ENCODE measurements around the gene LRTM2. TPM values are rescaled to one million over a fixed set of nuclear protein-coding genes. Genes with fewer than 3 reads are reported as not detected.

The LRTM2 gene
- total and polyA plus RNA-seq, 2 of the 4 experiments (the other 2 are of a cell fraction), result not detected

DNA sequence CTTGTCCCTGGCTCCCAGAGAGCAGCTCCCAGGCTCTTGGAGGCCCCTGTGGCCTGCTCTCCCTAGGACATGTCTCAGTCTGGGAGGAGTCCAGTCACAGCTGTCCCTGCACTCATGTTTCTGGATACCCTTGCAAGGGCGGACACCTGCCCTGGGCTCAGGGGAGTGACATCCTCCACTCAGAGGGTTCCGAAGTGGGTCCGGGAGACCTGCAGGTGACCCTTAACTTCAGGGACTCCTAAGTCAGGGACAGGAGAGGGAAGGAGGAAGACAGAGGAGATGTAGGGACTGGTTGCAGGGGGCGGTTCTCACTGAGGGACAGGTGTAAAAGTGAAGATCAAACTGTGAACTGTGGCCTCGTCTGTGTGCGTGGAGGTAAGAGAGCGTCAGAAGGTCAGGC, 60.5 kb downstream of the LRTM2 start:
- H2BK5ac ChIP-seq (ENCODE audit: low read depth, low read length, poor library complexity, severe bottlenecking), result no peak overlapping the region
- peaks cover 69% of the 10 kb centered on the region for H3K27me3 ChIP-seq (ENCODE audit: control insufficient read depth, insufficient read depth, low read length)
- TF ChIP-seq CEBPB (IDR thresholded peaks at IDR 0.05; ENCODE audit: low read depth, low read length) (no peak), NFE2L2 (IDR thresholded peaks at IDR 0.05; ENCODE audit: low read depth, low read length) (no peak), MAFK (IDR thresholded peaks at IDR 0.05; ENCODE audit: low read depth, low read length) (no peak), SMC3 (IDR thresholded peaks at IDR 0.05; ENCODE audit: low read depth, low read length) (no peak), POLR2A (IDR thresholded peaks at IDR 0.05; ENCODE audit: low read depth, low read length) (no peak), BHLHE40 (IDR thresholded peaks at IDR 0.05; ENCODE audit: low read depth, low read length) (no peak), FOS (IDR thresholded peaks at IDR 0.05; ENCODE audit: low read depth, low read length) (no peak), MXI1 (IDR thresholded peaks at IDR 0.05; ENCODE audit: borderline replicate concordance, low read depth, low read length) (no peak), RAD21 (IDR thresholded peaks at IDR 0.05; ENCODE audit: low read length) (no peak), RCOR1 (IDR thresholded peaks at IDR 0.05; ENCODE audit: insufficient replicate concordance, low read length) (no peak), RFX5 (IDR thresholded peaks at IDR 0.05; ENCODE audit: low read depth, low read length) (no peak), CHD1 (IDR thresholded peaks at IDR 0.05; ENCODE audit: low read depth, low read length) (no peak), MAZ (IDR thresholded peaks at IDR 0.05; ENCODE audit: borderline replicate concordance, low read depth, low read length) (no peak)
- TF ChIP-seq, protein P1, sequence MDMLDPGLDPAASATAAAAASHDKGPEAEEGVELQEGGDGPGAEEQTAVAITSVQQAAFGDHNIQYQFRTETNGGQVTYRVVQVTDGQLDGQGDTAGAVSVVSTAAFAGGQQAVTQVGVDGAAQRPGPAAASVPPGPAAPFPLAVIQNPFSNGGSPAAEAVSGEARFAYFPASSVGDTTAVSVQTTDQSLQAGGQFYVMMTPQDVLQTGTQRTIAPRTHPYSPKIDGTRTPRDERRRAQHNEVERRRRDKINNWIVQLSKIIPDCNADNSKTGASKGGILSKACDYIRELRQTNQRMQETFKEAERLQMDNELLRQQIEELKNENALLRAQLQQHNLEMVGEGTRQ (IDR thresholded peaks at IDR 0.05; ENCODE audit: low read depth, low read length), result no peak
- TF ChIP-seq, protein P2, sequence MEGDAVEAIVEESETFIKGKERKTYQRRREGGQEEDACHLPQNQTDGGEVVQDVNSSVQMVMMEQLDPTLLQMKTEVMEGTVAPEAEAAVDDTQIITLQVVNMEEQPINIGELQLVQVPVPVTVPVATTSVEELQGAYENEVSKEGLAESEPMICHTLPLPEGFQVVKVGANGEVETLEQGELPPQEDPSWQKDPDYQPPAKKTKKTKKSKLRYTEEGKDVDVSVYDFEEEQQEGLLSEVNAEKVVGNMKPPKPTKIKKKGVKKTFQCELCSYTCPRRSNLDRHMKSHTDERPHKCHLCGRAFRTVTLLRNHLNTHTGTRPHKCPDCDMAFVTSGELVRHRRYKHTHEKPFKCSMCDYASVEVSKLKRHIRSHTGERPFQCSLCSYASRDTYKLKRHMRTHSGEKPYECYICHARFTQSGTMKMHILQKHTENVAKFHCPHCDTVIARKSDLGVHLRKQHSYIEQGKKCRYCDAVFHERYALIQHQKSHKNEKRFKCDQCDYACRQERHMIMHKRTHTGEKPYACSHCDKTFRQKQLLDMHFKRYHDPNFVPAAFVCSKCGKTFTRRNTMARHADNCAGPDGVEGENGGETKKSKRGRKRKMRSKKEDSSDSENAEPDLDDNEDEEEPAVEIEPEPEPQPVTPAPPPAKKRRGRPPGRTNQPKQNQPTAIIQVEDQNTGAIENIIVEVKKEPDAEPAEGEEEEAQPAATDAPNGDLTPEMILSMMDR (conservative IDR thresholded peaks at IDR 0.05; ENCODE audit: low read depth, low read length), result no peak
- TF ChIP-seq, protein P3, sequence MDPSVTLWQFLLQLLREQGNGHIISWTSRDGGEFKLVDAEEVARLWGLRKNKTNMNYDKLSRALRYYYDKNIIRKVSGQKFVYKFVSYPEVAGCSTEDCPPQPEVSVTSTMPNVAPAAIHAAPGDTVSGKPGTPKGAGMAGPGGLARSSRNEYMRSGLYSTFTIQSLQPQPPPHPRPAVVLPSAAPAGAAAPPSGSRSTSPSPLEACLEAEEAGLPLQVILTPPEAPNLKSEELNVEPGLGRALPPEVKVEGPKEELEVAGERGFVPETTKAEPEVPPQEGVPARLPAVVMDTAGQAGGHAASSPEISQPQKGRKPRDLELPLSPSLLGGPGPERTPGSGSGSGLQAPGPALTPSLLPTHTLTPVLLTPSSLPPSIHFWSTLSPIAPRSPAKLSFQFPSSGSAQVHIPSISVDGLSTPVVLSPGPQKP (IDR thresholded peaks at IDR 0.05; ENCODE audit: borderline replicate concordance, low read depth, low read length), result no peak
- no peak overlapping the region for H2BK120ac ChIP-seq (ENCODE audit: low read depth, low read length)
- H3K56ac ChIP-seq (ENCODE audit: extremely low read depth, insufficient read depth, low read length), result no peak overlapping the region
- no peak overlapping the region for H2BK20ac ChIP-seq (ENCODE audit: low read depth, low read length)
- CTCF ChIA-PET, result no interaction called here
- intact Hi-C loops (cut with micrococcal nuclease) (no loop called here), dilution Hi-C loops (cut with HindIII; ENCODE audit: low sequenced_read_pairs, unreplicated experiment) (no loop called here), in situ Hi-C loops (cut with MboI; ENCODE audit: low sequenced_read_pairs) (no loop called here)
- no peak overlapping the region for H3K18ac ChIP-seq (ENCODE audit: low read depth, low read length)
- no peak overlapping the region for H2AK9ac ChIP-seq (replicated peaks; ENCODE audit: low read depth, low read length, poor library complexity)
- WGBS, 2 experiments (ENCODE audit: extremely low coverage in 2 of 2, insufficient read length in 1 of 2), result 60% methylated on average over 1 of the region's 7 CpGs; no CpG with 5 or more reads in 1 of the 2 experiments
- POLR2A ChIA-PET (ENCODE audit: unreplicated experiment), result no interaction called here
- DNase-seq, result no peak
- no peaks in the 10 kb centered on the region for H3K79me1 ChIP-seq (ENCODE audit: low read depth in 1 of 2, low read length in 2 of 2)
- no peak overlapping the region for H3K23ac ChIP-seq (ENCODE audit: low read depth, low read length)
- no peak overlapping the region for H4K8ac ChIP-seq (ENCODE audit: low read depth in 2 of 2, low read length in 2 of 2)
- no peak overlapping the region for H3K4ac ChIP-seq (ENCODE audit: low read depth, low read length)
- H2AFZ ChIP-seq (replicated peaks; ENCODE audit: low read length, poor library complexity), result no peak overlapping the region
- H2AK5ac ChIP-seq (ENCODE audit: low read depth, low read length), result no peak overlapping the region
- no peak overlapping the region for H3K27ac ChIP-seq (ENCODE audit: insufficient read depth, low read length)
- no peak overlapping the region for H3K14ac ChIP-seq (replicated peaks; ENCODE audit: low read depth, low read length)
- H4K5ac ChIP-seq (ENCODE audit: low read depth, low read length), result no peak overlapping the region
- H3K9me1 ChIP-seq (ENCODE audit: insufficient read depth, low read length), result 0 out of 2 replicates have a peak, but pooled peaks cover 3% of the 10 kb centered on the region
- no peak overlapping the region for H2BK15ac ChIP-seq (ENCODE audit: low read depth, low read length)
- ATAC-seq (ENCODE audit: low read depth), result no peak
- H3K9me3 ChIP-seq (ENCODE audit: control insufficient read depth, insufficient read depth, low read length), result no peaks in the 10 kb centered on the region
- H4K91ac ChIP-seq (ENCODE audit: insufficient read depth, low read depth, low read length), result no peak overlapping the region
- H3K9ac ChIP-seq (ENCODE audit: low read depth, low read length), result no peak overlapping the region
- no TSS peak for BruUV-seq (replicated peaks)
- H4K20me1 ChIP-seq (ENCODE audit: insufficient read depth, low read length), result no peaks in the 10 kb centered on the region
- H3K4me2 ChIP-seq (ENCODE audit: low read depth, low read length), result no peak overlapping the region
- no peaks in the 10 kb centered on the region for H3K4me1 ChIP-seq (ENCODE audit: control insufficient read depth, insufficient read depth, low read length)
- no peaks in the 10 kb centered on the region for H3K36me3 ChIP-seq (ENCODE audit: control insufficient read depth, insufficient read depth, low read length)
- H3K4me3 ChIP-seq (ENCODE audit: insufficient read depth, low read depth, low read length), result no peak overlapping the region

Data from IMR-90 (cell line).